ENCODE measurements around the gene MRPL46. TPM values are rescaled to one million over a fixed set of nuclear protein-coding genes. Genes with fewer than 3 reads are reported as not detected.
"Not testable (repeated sequence)": the region's sequence is repeated elsewhere in the genome, so short reads cannot be mapped to it uniquely, and the experiment has no call there.

MRPL46 gene
- total RNA-seq, 1 experiment from 2014 or later, result 23.0 TPM

DNA sequence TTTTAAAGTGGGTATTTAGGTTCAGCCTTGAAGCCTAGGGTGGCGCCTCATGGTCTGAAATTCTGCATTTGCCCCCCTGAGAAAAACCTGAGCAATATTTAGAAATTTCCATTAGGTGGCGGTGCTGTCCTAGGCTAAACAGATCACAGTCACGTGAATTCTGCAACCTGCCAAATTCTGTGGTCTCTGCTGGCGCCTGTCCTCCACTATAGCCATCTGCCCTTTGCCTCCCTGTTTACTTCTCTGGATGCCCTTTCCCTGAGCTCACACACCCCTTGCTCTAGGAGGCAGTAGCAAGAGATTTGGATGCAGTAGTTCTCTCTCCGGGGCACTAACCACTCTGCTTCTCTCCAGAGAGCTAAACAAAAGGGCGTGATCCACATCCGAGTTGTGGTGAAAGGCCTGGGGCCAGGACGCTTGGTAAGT lies 9.5 kb upstream of the MRPL46 start:
- Histone ChIP-seq H3K36me3 (ENCODE audit: insufficient read depth, low read length) (peaks cover 35% of the 10 kb centered on the region; the same call in 1 of the 2 replicates), H2AFZ (ENCODE audit: low read length) (no peak overlapping the region), H3K9ac (ENCODE audit: low read length) (no peak overlapping the region), H3K9me3 (ENCODE audit: low read length) (no peaks in the 10 kb centered on the region), H3K27me3 (ENCODE audit: low read length) (no peaks in the 10 kb centered on the region), H3K27ac (ENCODE audit: low read length) (no peak overlapping the region), H3K4me3 (ENCODE audit: low read length) (no peak overlapping the region), H3K4me1 (ENCODE audit: low read length) (no peaks in the 10 kb centered on the region), H3K9me2 (replicated peaks; ENCODE audit: insufficient read depth, low read length) (no peaks in the 10 kb centered on the region), H3K79me2 (ENCODE audit: low read length) (0 out of 2 replicates have a peak, but pooled peaks cover 3% of the 10 kb centered on the region), H4K20me1 (ENCODE audit: insufficient read depth, low read depth, low read length) (no peaks in the 10 kb centered on the region), H3K4me2 (ENCODE audit: low read depth, low read length, poor library complexity, severe bottlenecking) (no peak overlapping the region)
- peak; percentile 79 for DNase-seq

DNA sequence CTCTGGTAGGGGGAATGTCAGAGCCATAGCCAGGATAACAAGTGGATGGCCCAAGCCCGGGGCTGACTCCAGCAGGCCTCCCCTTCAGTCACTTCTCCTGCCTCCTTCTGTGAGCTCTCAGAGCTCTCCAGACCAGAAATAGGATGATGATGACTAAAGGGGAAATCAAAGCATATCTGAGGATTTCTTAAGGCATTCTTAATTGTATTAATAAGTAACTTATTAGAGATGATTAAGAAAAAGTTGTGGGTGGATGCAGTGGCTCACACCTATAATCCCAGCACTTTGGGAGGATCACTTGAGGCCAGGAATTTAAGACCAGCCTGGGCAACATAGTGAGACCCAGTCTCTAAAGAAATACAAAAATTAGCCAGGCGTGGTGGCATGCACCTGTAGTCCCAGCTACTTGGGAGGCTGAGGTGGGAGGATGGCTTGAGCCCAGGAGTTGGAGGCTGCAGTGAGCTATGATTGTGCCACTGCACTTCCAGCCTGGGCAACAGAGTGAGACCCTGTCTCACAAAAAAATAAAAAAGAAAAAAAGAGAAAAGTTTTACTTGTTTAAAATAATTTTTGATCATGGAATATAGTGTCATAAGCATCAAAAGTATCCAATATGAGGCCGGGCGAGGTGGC lies 6.6 kb upstream of the MRPL46 start:
- H3K4me3 ChIP-seq (ENCODE audit: low read length); H3K27ac ChIP-seq (ENCODE audit: low read length); H3K9ac ChIP-seq (ENCODE audit: low read length); H3K9me2 ChIP-seq (replicated peaks; ENCODE audit: insufficient read depth, low read length); H3K27me3 ChIP-seq (ENCODE audit: low read length); H4K20me1 ChIP-seq (ENCODE audit: insufficient read depth, low read depth, low read length); H3K4me1 ChIP-seq (ENCODE audit: low read length); H3K4me2 ChIP-seq (ENCODE audit: low read depth, low read length, poor library complexity, severe bottlenecking); H3K9me3 ChIP-seq (ENCODE audit: low read length); H2AFZ ChIP-seq (ENCODE audit: low read length); DNase-seq: not testable (repeated sequence)
- Histone ChIP-seq H3K79me2 (ENCODE audit: low read length) (peaks cover 24% of the 10 kb centered on the region), H3K36me3 (ENCODE audit: insufficient read depth, low read length) (peaks cover 44% of the 10 kb centered on the region; the same call in 1 of the 2 replicates)

DNA sequence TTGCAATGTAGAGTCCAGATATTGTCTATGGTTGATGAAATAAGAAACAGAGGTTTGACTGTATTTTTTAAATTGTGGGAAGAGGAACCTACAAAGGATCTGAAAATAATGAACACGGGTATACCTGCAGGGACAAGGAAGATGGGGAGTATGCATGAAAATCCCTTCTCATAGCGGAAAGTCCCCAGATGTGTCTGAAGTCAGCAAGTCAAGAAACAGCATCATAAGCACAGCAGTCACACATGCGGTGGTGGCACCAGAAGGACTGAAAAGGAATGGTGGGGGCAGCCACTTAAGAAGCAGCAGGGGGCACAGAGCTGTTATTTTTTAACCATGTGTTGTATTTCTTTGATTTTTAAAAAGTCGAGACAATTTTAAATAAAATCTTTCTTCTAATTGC lies 5.0 kb upstream of the MRPL46 start:
- Histone ChIP-seq H3K79me2 (ENCODE audit: low read length) (peaks cover 37% of the 10 kb centered on the region), H3K9ac (ENCODE audit: low read length) (no peak overlapping the region), H3K4me1 (ENCODE audit: low read length) (peaks cover 12% of the 10 kb centered on the region), H3K9me3 (ENCODE audit: low read length) (no peaks in the 10 kb centered on the region), H3K4me2 (ENCODE audit: low read depth, low read length, poor library complexity, severe bottlenecking) (no peak overlapping the region), H3K36me3 (ENCODE audit: insufficient read depth, low read length) (peaks cover 35% of the 10 kb centered on the region; the same call in 1 of the 2 replicates), H3K4me3 (ENCODE audit: low read length) (no peak overlapping the region), H2AFZ (ENCODE audit: low read length) (no peak overlapping the region), H3K27me3 (ENCODE audit: low read length) (no peaks in the 10 kb centered on the region), H4K20me1 (ENCODE audit: insufficient read depth, low read depth, low read length) (no peaks in the 10 kb centered on the region), H3K9me2 (replicated peaks; ENCODE audit: insufficient read depth, low read length) (no peaks in the 10 kb centered on the region), H3K27ac (ENCODE audit: low read length) (no peak overlapping the region)
- DNase-seq, result no peak

DNA sequence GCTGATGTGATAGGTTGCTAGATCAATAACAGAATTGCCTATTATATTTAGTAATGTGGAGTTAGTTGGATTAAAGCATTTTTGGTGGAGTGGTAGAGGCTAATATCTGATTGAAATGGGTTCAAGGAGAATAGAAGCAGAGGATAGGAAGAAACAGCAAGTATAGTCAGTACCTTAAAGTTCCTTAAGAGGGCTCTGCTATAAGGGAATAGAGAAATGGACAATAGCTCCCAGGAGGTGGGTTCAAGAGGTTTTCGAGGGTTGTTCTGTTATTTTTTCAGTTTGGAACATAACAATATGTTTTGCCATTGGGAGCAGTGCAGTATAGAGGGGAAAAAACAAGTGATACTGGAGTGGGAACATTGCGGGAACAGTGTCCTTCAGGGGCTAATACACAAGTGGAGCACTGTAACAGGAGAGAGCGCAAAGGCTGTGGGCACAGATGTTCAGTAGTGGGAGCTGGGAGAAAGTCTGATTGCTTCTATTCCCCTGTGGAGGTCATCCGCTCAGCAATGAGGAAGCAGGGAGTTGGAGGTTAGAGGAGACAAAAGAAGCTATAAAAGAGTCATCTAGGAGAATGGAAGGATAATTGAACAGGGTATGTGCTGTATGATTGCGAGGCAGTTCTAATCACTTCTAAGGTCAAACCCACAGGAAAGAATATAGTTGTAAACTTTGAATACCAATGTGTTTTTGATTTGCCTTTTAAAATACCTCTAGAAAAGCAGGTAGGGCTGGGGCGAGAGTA lies 3.6 kb upstream of the MRPL46 start:
- Histone ChIP-seq H3K27me3 (ENCODE audit: low read length) (no peaks in the 10 kb centered on the region), H3K27ac (ENCODE audit: low read length) (no peak overlapping the region), H2AFZ (ENCODE audit: low read length) (no peak overlapping the region), H3K4me1 (ENCODE audit: low read length) (peaks cover 18% of the 10 kb centered on the region), H3K9me3 (ENCODE audit: low read length) (no peaks in the 10 kb centered on the region), H3K4me3 (ENCODE audit: low read length) (no peak overlapping the region), H3K9ac (ENCODE audit: low read length) (no peak overlapping the region), H3K36me3 (ENCODE audit: insufficient read depth, low read length) (peaks cover 23% of the 10 kb centered on the region; the same call in 1 of the 2 replicates), H3K79me2 (ENCODE audit: low read length) (peaks cover 50% of the 10 kb centered on the region), H4K20me1 (ENCODE audit: insufficient read depth, low read depth, low read length) (no peaks in the 10 kb centered on the region), H3K4me2 (ENCODE audit: low read depth, low read length, poor library complexity, severe bottlenecking) (no peak overlapping the region), H3K9me2 (replicated peaks; ENCODE audit: insufficient read depth, low read length) (no peaks in the 10 kb centered on the region)
- no peak for DNase-seq

DNA sequence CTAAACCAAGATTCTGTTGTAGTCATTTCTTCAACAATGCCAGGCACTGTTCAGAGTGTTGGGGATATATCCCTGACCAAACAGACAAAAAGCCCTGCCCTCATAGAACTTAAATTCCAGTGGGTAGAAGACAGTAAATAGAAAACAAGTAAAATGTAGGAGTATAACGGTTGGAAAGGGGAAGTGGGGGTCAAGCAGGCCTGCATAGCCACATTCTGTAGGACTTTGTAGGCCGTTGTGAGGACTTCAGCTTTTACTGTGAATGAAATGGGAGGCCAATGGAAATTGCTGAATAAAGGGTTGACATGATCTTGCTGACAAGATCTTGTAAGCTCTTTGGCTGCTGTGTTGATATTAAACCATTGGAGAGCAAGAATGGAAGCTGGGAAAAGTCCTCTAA lies 2.1 kb upstream of the MRPL46 start:
- DNase-seq, result no peak
- Histone ChIP-seq H3K9me3 (ENCODE audit: low read length) (no peaks in the 10 kb centered on the region), H3K27me3 (ENCODE audit: low read length) (no peaks in the 10 kb centered on the region), H4K20me1 (ENCODE audit: insufficient read depth, low read depth, low read length) (no peaks in the 10 kb centered on the region), H3K27ac (ENCODE audit: low read length) (no peak overlapping the region), H3K4me2 (ENCODE audit: low read depth, low read length, poor library complexity, severe bottlenecking) (peak overlapping the region; percentile 82), H3K4me1 (ENCODE audit: low read length) (peaks cover 27% of the 10 kb centered on the region), H3K36me3 (ENCODE audit: insufficient read depth, low read length) (peaks cover 19% of the 10 kb centered on the region; the same call in 1 of the 2 replicates), H2AFZ (ENCODE audit: low read length) (no peak overlapping the region), H3K79me2 (ENCODE audit: low read length) (peaks cover 64% of the 10 kb centered on the region), H3K9ac (ENCODE audit: low read length) (no peak overlapping the region), H3K9me2 (replicated peaks; ENCODE audit: insufficient read depth, low read length) (no peaks in the 10 kb centered on the region), H3K4me3 (ENCODE audit: low read length) (peak overlapping the region; percentile 74; the same call in 1 of the 2 replicates)

DNA sequence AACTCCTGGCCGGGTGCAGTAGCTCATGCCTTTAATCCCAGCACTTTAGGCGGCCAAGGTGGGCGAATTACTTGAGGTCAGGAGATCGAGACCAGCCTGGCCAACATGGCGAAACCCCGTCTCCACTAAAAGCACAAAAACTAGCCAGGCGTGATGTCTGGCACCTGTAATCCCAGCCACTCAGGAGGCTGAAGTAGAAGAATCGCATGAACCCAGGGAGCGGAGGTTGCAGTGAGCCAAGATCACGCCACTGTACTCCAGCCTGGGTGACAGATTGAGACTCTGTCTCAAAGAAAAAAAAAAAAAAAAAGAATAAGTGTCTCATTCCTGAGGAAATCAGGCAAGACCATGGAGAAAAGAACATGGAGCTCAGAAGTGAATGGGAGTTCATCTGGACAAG lies 1.5 kb upstream of the MRPL46 start:
- Histone ChIP-seq H3K36me3 (ENCODE audit: insufficient read depth, low read length) (peaks cover 24% of the 10 kb centered on the region; the same call in 1 of the 2 replicates), H3K79me2 (ENCODE audit: low read length) (peaks cover 64% of the 10 kb centered on the region), H3K9ac (ENCODE audit: low read length) (peak overlapping the region; percentile 81), H3K4me1 (ENCODE audit: low read length) (peaks cover 27% of the 10 kb centered on the region), H3K4me3 (ENCODE audit: low read length) (peak overlapping the region; percentile 74), H3K4me2 (ENCODE audit: low read depth, low read length, poor library complexity, severe bottlenecking) (peak overlapping the region; percentile 82)
- H2AFZ ChIP-seq (ENCODE audit: low read length); DNase-seq; H3K9me3 ChIP-seq (ENCODE audit: low read length); H4K20me1 ChIP-seq (ENCODE audit: insufficient read depth, low read depth, low read length); H3K27me3 ChIP-seq (ENCODE audit: low read length); H3K9me2 ChIP-seq (replicated peaks; ENCODE audit: insufficient read depth, low read length); H3K27ac ChIP-seq (ENCODE audit: low read length): not testable (repeated sequence)

DNA sequence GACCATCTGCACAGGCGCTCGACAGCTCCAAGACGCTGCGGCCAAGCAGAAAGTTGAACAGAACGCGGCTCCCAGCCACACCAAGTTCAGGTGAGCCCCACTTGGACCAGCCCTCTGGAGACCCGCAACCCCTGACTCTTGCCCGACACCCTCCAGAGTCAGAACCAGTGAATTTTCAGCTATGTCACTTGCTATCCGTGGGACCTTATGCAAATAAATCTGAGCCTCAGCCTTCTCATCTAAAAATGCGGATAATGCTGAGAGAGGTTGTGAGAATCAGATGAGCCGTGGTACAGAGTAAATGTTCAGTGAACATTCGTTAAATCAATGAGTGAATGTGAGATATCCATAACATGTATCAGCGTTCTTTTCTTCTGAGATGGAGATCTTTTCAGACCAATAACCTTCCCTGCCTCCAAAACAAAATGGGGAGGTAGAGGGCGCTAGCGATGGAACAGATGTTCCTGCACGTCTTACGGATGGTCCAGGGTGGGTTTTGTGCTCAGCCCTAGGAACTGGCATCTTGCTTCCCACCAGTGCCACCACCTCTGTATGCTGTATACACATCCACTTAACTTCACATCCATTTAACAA lies 844 bp upstream of the MRPL46 start:
- peaks cover 64% of the 10 kb centered on the region for H3K79me2 ChIP-seq (ENCODE audit: low read length)

DNA sequence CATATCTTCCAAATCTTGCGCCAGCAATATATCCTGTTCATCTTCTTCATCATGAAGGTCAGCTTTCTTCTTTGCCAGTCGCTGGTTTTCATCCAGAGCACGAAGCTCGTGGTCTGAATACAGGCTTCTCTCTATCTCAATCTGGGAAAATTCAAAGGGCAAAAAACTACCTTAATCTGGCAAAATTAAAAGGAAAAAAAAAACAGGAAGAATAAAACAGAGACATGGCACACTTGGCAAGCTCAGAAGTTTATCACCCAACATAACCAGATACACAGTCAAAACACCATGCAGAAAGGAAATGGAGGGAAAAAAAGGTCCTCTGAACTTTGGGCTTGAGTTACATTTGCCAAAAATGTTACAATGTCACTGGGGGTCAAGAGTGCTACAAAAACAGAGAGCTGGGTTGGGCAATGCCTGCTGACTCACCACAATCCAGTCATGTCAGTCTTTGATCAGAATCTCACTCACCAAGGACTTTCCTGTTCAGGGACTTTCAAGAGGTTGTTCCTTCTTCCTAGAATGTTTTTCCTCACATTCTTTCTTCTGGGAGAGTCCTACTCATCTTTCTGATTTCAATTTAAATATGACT lies 1.5 kb downstream of the MRPL46 start:
- Histone ChIP-seq H3K4me2 (ENCODE audit: low read depth, low read length, poor library complexity, severe bottlenecking) (peak overlapping the region; percentile 82), H3K9ac (ENCODE audit: low read length) (peak overlapping the region; percentile 81), H3K9me3 (ENCODE audit: low read length) (no peaks in the 10 kb centered on the region), H4K20me1 (ENCODE audit: insufficient read depth, low read depth, low read length) (no peaks in the 10 kb centered on the region), H2AFZ (ENCODE audit: low read length) (no peak overlapping the region), H3K36me3 (ENCODE audit: insufficient read depth, low read length) (peaks cover 29% of the 10 kb centered on the region; the same call in 1 of the 2 replicates), H3K27me3 (ENCODE audit: low read length) (no peaks in the 10 kb centered on the region), H3K4me3 (ENCODE audit: low read length) (peak overlapping the region; percentile 74), H3K9me2 (replicated peaks; ENCODE audit: insufficient read depth, low read length) (no peaks in the 10 kb centered on the region), H3K79me2 (ENCODE audit: low read length) (peaks cover 59% of the 10 kb centered on the region), H3K27ac (ENCODE audit: low read length) (no peak overlapping the region), H3K4me1 (ENCODE audit: low read length) (peaks cover 27% of the 10 kb centered on the region)
- no peak for DNase-seq

More for the DNA sequence above, 844 bp upstream of the MRPL46 start:
- Histone ChIP-seq H3K27ac (ENCODE audit: low read length) (peak overlapping the region; percentile 10; the same call in 1 of the 2 replicates), H3K4me2 (ENCODE audit: low read depth, low read length, poor library complexity, severe bottlenecking) (peak overlapping the region; percentile 82), H3K9me2 (replicated peaks; ENCODE audit: insufficient read depth, low read length) (no peaks in the 10 kb centered on the region), H3K27me3 (ENCODE audit: low read length) (no peaks in the 10 kb centered on the region), H3K4me3 (ENCODE audit: low read length) (peak overlapping the region; percentile 74), H3K9me3 (ENCODE audit: low read length) (no peaks in the 10 kb centered on the region), H3K9ac (ENCODE audit: low read length) (peak overlapping the region; percentile 81), H3K36me3 (ENCODE audit: insufficient read depth, low read length) (peaks cover 26% of the 10 kb centered on the region; the same call in 1 of the 2 replicates), H2AFZ (ENCODE audit: low read length) (peak overlapping the region; percentile 78), H3K4me1 (ENCODE audit: low read length) (peaks cover 27% of the 10 kb centered on the region), H4K20me1 (ENCODE audit: insufficient read depth, low read depth, low read length) (no peaks in the 10 kb centered on the region)
- peak; percentile 67 for DNase-seq

Data from Karpas-422 (cell line).